Measurements from ENCODE around the gene COL6A1.
"Not testable (repeated sequence)": the region's sequence is repeated elsewhere in the genome, so short reads cannot be mapped to it uniquely, and the experiment has no call there.

COL6A1 gene

GRCh38 chr21:45966791-45967394, 14.7 kb upstream of the COL6A1 start:
- no peak for DNase-seq

GRCh38 chr21:45969921-45970673, 11.5 kb upstream of the COL6A1 start:
- no peak for DNase-seq

- DNase-seq: peak; percentile 1
Observed at GRCh38 chr21:45970674-45971615, 10.6 kb upstream of the COL6A1 start.

GRCh38 chr21:45971616-45972352, 9.8 kb upstream of the COL6A1 start:
- no peak for DNase-seq

- DNase-seq: no peak
Observed at GRCh38 chr21:45972353-45972715, 9.2 kb upstream of the COL6A1 start.

GRCh38 chr21:45972716-45973474, 8.7 kb upstream of the COL6A1 start:
- DNase-seq: no peak

- DNase-seq: peak; percentile 44
Observed at GRCh38 chr21:45973475-45974072, 8.0 kb upstream of the COL6A1 start.

GRCh38 chr21:45974073-45975019, 7.2 kb upstream of the COL6A1 start:
- DNase-seq: peak; percentile 3

- DNase-seq: no peak
Observed at GRCh38 chr21:45975020-45975666, 6.4 kb upstream of the COL6A1 start.

GRCh38 chr21:45975667-45976409, 5.7 kb upstream of the COL6A1 start:
- DNase-seq: not testable (repeated sequence)

GRCh38 chr21:45976701-45977311, 4.8 kb upstream of the COL6A1 start:
- DNase-seq: no peak

GRCh38 chr21:45977396-45977795, 4.2 kb upstream of the COL6A1 start:
- no peak for DNase-seq

GRCh38 chr21:45979141-45979631, 2.4 kb upstream of the COL6A1 start:
- no peak for DNase-seq

- no peak for DNase-seq
Observed at GRCh38 chr21:45979651-45980050, 1.9 kb upstream of the COL6A1 start.

- DNase-seq: no peak
Observed at GRCh38 chr21:45980271-45980670, 1.3 kb upstream of the COL6A1 start.

GRCh38 chr21:45980697-45981096, 873 bp upstream of the COL6A1 start:
- DNase-seq: no peak

GRCh38 chr21:45982092-45982757, 655 bp downstream of the COL6A1 start:
- no peak for DNase-seq
